Heart left ventricle (tissue), 13 donors: Measurements from ENCODE around the gene C6orf136.
"Not testable (repeated sequence)": the region's sequence is repeated elsewhere in the genome, so short reads cannot be mapped to it uniquely, and the experiment has no call there.

Experiments
- POLR2A ChIP-seq, 2 donors: fragments of 450-650 bp; IDR thresholded peaks; one replicate each; pipeline ENCODE4 v1.6.1; 2017; ENCODE audit warnings: antibody characterized with exemption in 2 of 2, mild to moderate bottlenecking in 2 of 2, moderate library complexity in 2 of 2
- TF ChIP-seq, protein P1 (sequence below), 12 donors: fragments of 200-600 bp; sonication (generic) in 4 of 12; IDR thresholded peaks; one replicate each; pipeline versions ENCODE4 v1.5.0 to v1.8.0; 2018 to 2022; ENCODE audit warnings: antibody characterized with exemption in 12 of 12, mild to moderate bottlenecking in 5 of 12
- donor health status: ischemic (EF 13 %, LVEDD 7.1; RV severe dilation, severe dysfunction).
- donor health status: DM: no; HTN: yes; CAD: no.
- donor health status: DM: no; HTN: no; CAD: no.
- donor health status: ischemic (EF 25% LVEDD 6.9; RV normal size, moderate dysfunction).
- donor health status: ischemic (EF 25% LVEDD 5.7; RV mildly dilated, moderate dysfunction).
- donor health status: ischemic (EF 35%, LVEDD 5.7; RV mildly dilated, moderate dysfunction).
- donor health status: nonischemic (EF 11% LVEDD 7.7; RV severe dilation, severe dysfunction).
- donor health status: DM: yes; HTN: yes; CAD: no.
- donor health status: PGD.
- donor health status: ischemic (EF 29% LVEDD 5.4; RV normal size, mild dysfunction).
- donor health status: nonischemic (EF 23%, LVEDD 6.1; RV moderate dilation, normal function).

DNA sequence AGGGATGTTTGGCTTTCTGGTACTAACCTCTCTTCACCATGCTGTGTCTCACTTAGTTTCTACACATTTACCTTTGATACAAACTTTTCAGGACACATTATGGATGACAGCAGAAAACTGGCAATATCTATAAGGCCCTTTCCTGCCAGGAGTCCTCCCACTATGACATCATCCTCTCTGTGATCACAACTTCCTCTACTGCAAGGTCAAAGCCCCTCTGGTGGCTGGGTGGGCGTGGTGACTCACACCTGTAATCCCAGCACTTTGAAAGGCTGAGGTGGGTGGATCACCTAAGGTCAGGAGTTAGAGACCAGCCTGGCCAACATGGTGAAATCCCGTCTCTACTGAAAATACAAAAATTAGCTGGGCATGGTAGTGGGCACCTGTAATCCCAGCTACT is 19.4 kb downstream of the C6orf136 start:
- TF ChIP-seq, protein P1, sequence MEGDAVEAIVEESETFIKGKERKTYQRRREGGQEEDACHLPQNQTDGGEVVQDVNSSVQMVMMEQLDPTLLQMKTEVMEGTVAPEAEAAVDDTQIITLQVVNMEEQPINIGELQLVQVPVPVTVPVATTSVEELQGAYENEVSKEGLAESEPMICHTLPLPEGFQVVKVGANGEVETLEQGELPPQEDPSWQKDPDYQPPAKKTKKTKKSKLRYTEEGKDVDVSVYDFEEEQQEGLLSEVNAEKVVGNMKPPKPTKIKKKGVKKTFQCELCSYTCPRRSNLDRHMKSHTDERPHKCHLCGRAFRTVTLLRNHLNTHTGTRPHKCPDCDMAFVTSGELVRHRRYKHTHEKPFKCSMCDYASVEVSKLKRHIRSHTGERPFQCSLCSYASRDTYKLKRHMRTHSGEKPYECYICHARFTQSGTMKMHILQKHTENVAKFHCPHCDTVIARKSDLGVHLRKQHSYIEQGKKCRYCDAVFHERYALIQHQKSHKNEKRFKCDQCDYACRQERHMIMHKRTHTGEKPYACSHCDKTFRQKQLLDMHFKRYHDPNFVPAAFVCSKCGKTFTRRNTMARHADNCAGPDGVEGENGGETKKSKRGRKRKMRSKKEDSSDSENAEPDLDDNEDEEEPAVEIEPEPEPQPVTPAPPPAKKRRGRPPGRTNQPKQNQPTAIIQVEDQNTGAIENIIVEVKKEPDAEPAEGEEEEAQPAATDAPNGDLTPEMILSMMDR (IDR thresholded peaks at IDR 0.05) = not testable (repeated sequence)
- TF ChIP-seq POLR2A (IDR thresholded peaks at IDR 0.05) = not testable (repeated sequence)
